Naive B cell (primary cell): ENCODE results near the gene ANKHD1. TPM values are rescaled to one million over a fixed set of nuclear protein-coding genes. Genes with fewer than 3 reads are reported as not detected.

Experiments used
- ATAC-seq, 2 donors: fragments of 150-1000 bp; cut with Tn5 transposase; 2 replicates each; pipeline ENCODE4 v1.10.0; 2021; ENCODE audit warnings: low read depth in 2 of 2, mild to moderate bottlenecking in 2 of 2, moderate library complexity in 2 of 2
- DNase-seq: peaks from one replicate; pipeline ENCODE4 v3.0.0; 2022
- H3K27ac Mint-ChIP-seq, 6 donors: one replicate each; pipeline ENCODE4 v1.8.0; 2020 to 2022; ENCODE audit warnings: mild to moderate bottlenecking in 6 of 6, mixed read lengths in 6 of 6, moderate library complexity in 5 of 6, inconsistent platforms in 2 of 6
- H3K27me3 Mint-ChIP-seq, 3 donors: one replicate each; pipeline ENCODE4 v1.8.0; 2021 to 2022; ENCODE audit warnings: mixed read lengths in 3 of 3, mild to moderate bottlenecking in 1 of 3
- H3K36me3 Mint-ChIP-seq, 2 donors: one replicate each; pipeline ENCODE4 v1.8.0; 2020 to 2022; ENCODE audit warnings: mixed read lengths in 2 of 2, inconsistent platforms in 1 of 2, mild to moderate bottlenecking in 1 of 2
- H3K4me1 Mint-ChIP-seq, 3 donors: one replicate each; pipeline ENCODE4 v1.8.0; 2020 to 2022; ENCODE audit warnings: mixed read lengths in 3 of 3, inconsistent platforms in 1 of 3, mild to moderate bottlenecking in 1 of 3, moderate library complexity in 1 of 3
- H3K4me3 Mint-ChIP-seq, 8 donors: one replicate each; pipeline ENCODE4 v1.8.0; 2020 to 2022; ENCODE audit warnings: mild to moderate bottlenecking in 8 of 8, mixed read lengths in 8 of 8, moderate library complexity in 8 of 8, inconsistent platforms in 2 of 8
- H3K9me3 Mint-ChIP-seq, 7 donors: one replicate each; pipeline ENCODE4 v1.8.0; 2020 to 2022; ENCODE audit warnings: mixed read lengths in 7 of 7, mild to moderate bottlenecking in 5 of 7, inconsistent platforms in 2 of 7, moderate library complexity in 1 of 7
- polyA plus RNA-seq, 6 donors: library from polyadenylated mRNA; unstranded; fragments of 300-500 nt; fragmentation: Illumina TruSeq; gene quantifications; one replicate each; pipeline ENCODE4 v1.2.3, GENCODE V29; 2021; ENCODE audit warnings: low read depth in 6 of 6

ANKHD1 gene
- polyA plus RNA-seq, 6 donors from 2014 or later = 53.3 to 88.7 (median 62.5) TPM

DNA sequence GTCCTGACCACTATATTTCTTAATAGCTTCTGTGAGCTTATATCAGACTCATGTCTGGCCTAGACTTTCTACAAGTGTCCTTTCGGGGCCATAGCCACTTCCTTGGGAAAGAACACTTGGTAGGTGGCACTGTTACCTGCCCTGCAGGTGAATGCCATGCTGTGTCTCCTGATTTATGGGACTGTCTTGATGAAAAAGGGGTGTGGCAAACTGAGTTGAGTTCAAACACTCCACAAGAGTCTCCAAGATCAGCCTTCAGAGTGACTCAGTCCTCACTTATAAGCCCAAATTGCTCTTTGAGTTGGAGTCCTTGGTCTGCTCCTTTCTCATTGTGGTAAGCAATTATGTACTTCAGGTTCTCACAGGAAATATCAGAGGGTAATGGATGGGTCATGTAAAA, 9.9 kb upstream of the ANKHD1 start:
- no peaks in the 10 kb centered on the region for H3K4me1 Mint-ChIP-seq
- H3K9me3 Mint-ChIP-seq = no peaks in the 10 kb centered on the region
- DNase-seq (no peak), ATAC-seq (no peak)
- H3K27ac Mint-ChIP-seq = no peak overlapping the region
- H3K4me3 Mint-ChIP-seq = no peak overlapping the region
- H3K36me3 Mint-ChIP-seq = no peaks in the 10 kb centered on the region
- H3K27me3 Mint-ChIP-seq = no peaks in the 10 kb centered on the region

GRCh38 chr5:140393738-140394137, 7.9 kb upstream of the ANKHD1 start:
- Mint-ChIP-seq H3K27ac (peak overlapping the region in 1 of 6 donors; percentile 60), H3K4me3 (no peak overlapping the region), H3K36me3 (no peaks in the 10 kb centered on the region), H3K9me3 (no peaks in the 10 kb centered on the region), H3K27me3 (no peaks in the 10 kb centered on the region), H3K4me1 (no peaks in the 10 kb centered on the region)
- DNase-seq = no peak
- ATAC-seq = no peak

- H3K4me3 Mint-ChIP-seq = peak overlapping the region in 1 of 8 donors; percentile 38
- H3K4me1 Mint-ChIP-seq = peaks cover 10 to 18% (median 17%) of the 10 kb centered on the region in 3 donors
These were observed 3.2 kb upstream of the ANKHD1 start for GRCh38 chr5:140398379-140398811.

DNA sequence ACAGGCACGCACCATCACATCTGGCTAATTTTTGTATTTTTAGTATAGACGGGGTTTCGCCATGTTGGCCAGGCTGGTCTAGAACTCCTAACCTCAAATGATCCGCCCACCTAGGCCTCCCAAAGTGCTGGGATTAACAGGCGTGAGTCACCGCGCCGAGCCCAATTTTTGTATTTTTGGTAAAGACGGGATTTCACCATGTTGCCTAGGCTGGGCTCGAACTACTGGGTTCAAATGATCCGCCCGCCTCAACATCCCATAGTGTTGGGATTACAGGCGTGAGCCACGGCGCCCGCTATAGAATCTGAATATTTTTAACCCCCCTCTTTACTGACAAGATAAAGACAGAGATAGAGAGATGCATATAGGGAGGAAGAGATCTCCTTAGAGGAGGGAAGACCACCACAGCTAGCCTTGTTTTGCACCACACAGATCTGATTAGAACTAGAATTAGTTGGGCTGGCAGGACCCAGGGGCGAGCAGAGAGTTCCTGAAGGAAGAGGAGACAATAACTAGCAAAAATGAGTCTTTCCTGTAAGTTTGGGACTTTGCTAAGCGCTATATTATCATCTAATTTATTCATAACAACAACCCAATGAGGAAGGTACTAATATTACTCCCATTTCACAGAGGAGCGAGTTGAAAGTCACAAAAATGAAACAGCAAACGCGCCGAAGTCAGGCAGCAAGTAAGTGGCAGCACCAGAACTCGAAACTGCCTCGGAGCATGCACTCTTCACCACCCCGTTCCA, 1.5 kb upstream of the ANKHD1 start:
- DNase-seq = no peak
- peak overlapping the region in 3 of 6 donors; percentile 88 to 93 (median 89) for H3K27ac Mint-ChIP-seq

More at GRCh38 chr5:140398379-140398811, 3.2 kb upstream of the ANKHD1 start:
- DNase-seq (no peak), ATAC-seq (no peak)
- H3K9me3 Mint-ChIP-seq = no peaks in the 10 kb centered on the region
- H3K27me3 Mint-ChIP-seq = no peaks in the 10 kb centered on the region
- no peaks in the 10 kb centered on the region for H3K36me3 Mint-ChIP-seq
- no peak overlapping the region for H3K27ac Mint-ChIP-seq

DNA sequence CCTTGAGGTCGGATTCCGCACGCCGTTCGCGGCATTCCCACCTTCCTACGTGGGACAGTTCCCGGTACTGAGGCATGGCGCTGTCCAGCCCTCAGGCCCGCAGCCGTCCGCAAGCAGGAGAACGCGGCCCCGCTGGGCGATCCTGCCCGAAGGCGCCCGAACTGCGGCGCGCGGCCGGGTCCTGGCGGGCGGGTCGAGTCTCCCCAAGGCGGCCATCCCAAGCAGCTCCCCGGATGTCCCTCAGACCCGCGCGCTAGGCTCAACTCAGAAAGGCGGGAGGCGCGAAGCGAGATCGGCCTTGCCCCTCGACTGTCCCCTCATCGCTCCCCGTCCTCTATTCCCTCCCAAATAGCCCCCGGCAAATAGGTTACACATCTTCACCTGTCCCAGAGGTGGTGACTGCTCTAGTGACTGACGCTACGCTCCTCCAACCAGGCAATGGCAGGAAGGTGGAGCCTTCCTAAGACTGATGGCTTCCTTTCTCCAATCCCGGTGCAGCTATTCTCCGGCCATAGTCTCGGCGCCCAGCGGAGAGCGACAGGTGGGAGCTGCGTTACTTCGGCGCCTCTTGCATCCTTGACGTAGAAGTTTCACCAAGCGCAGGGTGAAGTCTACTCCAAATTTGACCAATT, 787 bp upstream of the ANKHD1 start:
- no peaks in the 10 kb centered on the region for H3K9me3 Mint-ChIP-seq
- no peak overlapping the region for H3K4me3 Mint-ChIP-seq
- H3K27ac Mint-ChIP-seq = peak overlapping the region in 1 of 6 donors; percentile 93
- no peaks in the 10 kb centered on the region for H3K36me3 Mint-ChIP-seq
- peak; percentile 90 for DNase-seq
- ATAC-seq = peak; percentile 60 to 62
- H3K4me1 Mint-ChIP-seq = peaks cover 18 to 37% (median 34%) of the 10 kb centered on the region in 3 donors
- no peaks in the 10 kb centered on the region for H3K27me3 Mint-ChIP-seq

More for the DNA sequence above, 1.5 kb upstream of the ANKHD1 start:
- Mint-ChIP-seq H3K4me1 (peaks cover 18 to 35% (median 32%) of the 10 kb centered on the region in 3 donors), H3K9me3 (no peaks in the 10 kb centered on the region), H3K27me3 (no peaks in the 10 kb centered on the region), H3K36me3 (no peaks in the 10 kb centered on the region), H3K4me3 (peak overlapping the region in 1 of 8 donors; percentile 77)
- no peak for ATAC-seq

DNA sequence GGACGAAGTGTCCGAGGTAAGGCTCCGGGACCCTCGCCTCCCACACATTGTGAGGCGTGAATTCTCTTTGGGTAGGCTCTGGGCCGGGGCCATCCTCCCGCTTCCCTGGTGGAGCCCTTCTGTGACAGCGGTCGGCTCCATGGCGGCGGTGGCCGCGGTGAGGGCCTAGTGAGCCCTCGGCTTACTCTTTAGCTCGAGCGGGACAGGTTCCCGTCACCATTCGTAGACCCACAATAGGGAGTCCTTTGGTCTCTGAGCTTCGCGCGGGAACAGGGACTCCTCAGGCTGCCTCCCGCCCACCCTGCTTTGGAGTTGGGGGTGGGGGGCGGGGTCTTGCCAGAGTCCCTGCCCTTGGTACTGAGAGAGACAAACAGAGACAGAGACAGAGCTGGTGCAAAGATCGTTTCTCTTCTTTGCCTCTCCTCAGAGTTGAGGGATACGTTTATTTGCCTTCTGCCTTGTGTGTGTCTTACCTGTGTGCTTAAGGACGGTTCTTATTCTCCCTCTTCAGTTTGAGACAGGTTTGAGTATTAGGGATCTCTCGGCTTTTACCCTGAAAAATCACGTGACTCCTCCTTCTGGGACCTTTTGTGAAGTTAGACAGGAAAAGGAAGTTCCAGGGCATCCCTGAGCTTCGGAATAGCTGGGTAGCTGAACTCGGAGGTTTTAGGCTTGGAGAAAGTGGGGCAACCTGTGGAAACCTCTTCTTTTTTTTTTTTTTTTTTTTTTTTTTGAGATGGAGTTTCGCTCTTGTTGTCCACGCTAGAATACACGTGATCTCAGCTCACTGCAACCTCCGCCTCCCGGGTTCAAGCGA, 833 bp downstream of the ANKHD1 start:
- H3K36me3 Mint-ChIP-seq = no peaks in the 10 kb centered on the region
- no peaks in the 10 kb centered on the region for H3K9me3 Mint-ChIP-seq
- H3K4me1 Mint-ChIP-seq = peaks cover 23 to 42% (median 34%) of the 10 kb centered on the region in 3 donors
- H3K27me3 Mint-ChIP-seq = no peaks in the 10 kb centered on the region
- no peak for ATAC-seq
- H3K27ac Mint-ChIP-seq = peak overlapping the region in 2 of 6 donors; percentile 56 to 93
- peak; percentile 41 for DNase-seq
- no peak overlapping the region for H3K4me3 Mint-ChIP-seq

GRCh38 chr5:140403613-140404012, 2.0 kb downstream of the ANKHD1 start:
- Mint-ChIP-seq H3K27me3 (no peaks in the 10 kb centered on the region), H3K4me1 (peaks cover 23 to 48% (median 38%) of the 10 kb centered on the region in 3 donors), H3K36me3 (no peaks in the 10 kb centered on the region), H3K9me3 (no peaks in the 10 kb centered on the region), H3K4me3 (peak overlapping the region in 1 of 8 donors; percentile 36), H3K27ac (peak overlapping the region in 2 of 6 donors; percentile 15 to 69)
- no peak for ATAC-seq
- no peak for DNase-seq

DNA sequence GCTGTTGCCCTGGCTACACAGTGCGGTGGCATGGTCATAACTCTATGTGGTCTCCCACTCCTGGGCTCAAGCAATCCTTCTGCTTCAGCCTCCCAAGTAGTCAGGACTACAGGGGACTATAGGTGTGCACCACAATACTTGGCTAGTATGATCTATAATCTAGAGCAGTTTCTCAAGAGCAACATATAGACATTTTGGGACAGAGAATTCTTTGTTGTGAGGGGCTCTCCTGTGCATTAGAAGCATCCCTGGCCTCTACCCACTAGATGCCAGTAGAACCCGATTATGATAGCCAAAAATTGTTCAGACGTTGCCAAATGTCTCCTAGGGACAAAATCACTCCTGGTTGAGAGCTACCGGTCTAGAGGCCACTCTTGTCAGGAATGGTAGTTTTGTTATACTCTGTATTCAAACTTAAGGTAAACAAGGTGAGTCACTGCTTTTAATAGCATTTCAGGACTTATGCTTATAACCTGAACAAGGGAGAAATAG, 7.2 kb downstream of the ANKHD1 start:
- Mint-ChIP-seq H3K4me1 (peaks cover 23 to 49% (median 33%) of the 10 kb centered on the region in 3 donors), H3K27me3 (no peaks in the 10 kb centered on the region), H3K36me3 (no peaks in the 10 kb centered on the region), H3K4me3 (peak overlapping the region in 1 of 8 donors; percentile 42), H3K27ac (no peak overlapping the region), H3K9me3 (no peaks in the 10 kb centered on the region)
- ATAC-seq = no peak
- no peak for DNase-seq

DNA sequence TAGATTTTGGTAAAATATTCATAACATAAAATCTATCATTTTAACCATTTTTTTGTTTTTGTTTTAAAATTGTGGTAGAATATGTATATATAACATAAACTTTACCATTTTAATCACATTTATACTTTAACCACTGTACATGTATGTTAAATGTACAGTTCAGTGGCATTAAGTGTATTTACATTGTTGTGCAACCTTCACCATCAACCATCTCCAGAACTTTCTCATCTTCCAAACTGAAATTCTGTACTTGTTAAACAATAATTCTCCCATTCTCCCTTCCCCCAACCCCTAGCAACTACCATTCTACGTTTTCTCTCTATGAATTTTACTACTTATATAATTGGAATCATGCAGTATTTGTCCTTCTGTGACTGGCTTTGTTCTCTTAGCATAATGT, 11.6 kb downstream of the ANKHD1 start:
- H3K4me3 Mint-ChIP-seq = peak overlapping the region in 1 of 8 donors; percentile 56
- peaks cover 0 to 5% of the 10 kb centered on the region in 2 donors for H3K36me3 Mint-ChIP-seq
- no peaks in the 10 kb centered on the region for H3K27me3 Mint-ChIP-seq
- H3K4me1 Mint-ChIP-seq = peaks cover 11 to 40% (median 20%) of the 10 kb centered on the region in 3 donors
- peak overlapping the region in 3 of 6 donors; percentile 2 to 57 (median 50) for H3K27ac Mint-ChIP-seq
- ATAC-seq (no peak), DNase-seq (no peak)
- H3K9me3 Mint-ChIP-seq = no peaks in the 10 kb centered on the region

DNA sequence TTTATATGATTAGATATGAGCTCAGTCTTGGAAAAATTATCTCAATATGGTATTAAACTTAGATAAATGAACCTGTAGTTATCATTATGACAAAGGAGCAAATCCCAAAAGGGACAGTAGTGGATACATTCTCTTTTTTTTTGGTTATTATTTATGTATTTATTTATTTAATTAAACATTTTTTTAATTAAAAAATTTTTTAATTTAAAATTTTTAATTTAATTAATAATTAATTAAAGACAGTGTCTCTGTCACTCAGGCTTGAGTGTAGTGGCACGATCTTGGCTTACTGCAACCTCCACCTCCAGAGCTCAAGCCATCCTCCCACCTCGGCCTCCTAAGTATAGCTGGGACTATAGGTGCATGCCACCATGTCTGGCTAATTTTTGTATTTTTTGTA, 15.6 kb downstream of the ANKHD1 start:
- H3K9me3 Mint-ChIP-seq = no peaks in the 10 kb centered on the region
- no peaks in the 10 kb centered on the region for H3K27me3 Mint-ChIP-seq
- H3K27ac Mint-ChIP-seq = no peak overlapping the region
- peaks cover 32 to 58% (median 45%) of the 10 kb centered on the region in 3 donors for H3K4me1 Mint-ChIP-seq
- peaks cover 0 to 9% of the 10 kb centered on the region in 2 donors for H3K36me3 Mint-ChIP-seq
- ATAC-seq (no peak), DNase-seq (no peak)
- no peak overlapping the region for H3K4me3 Mint-ChIP-seq

GRCh38 chr5:140418862-140419520, 17.4 kb downstream of the ANKHD1 start:
- no peak for DNase-seq
- Mint-ChIP-seq H3K4me3 (peak overlapping the region in 2 of 8 donors; percentile 9 to 52), H3K27ac (peak overlapping the region in 3 of 6 donors; percentile 43 to 62 (median 54)), H3K9me3 (no peaks in the 10 kb centered on the region), H3K27me3 (no peaks in the 10 kb centered on the region), H3K36me3 (peaks cover 0 to 9% of the 10 kb centered on the region in 2 donors), H3K4me1 (peaks cover 36 to 65% (median 44%) of the 10 kb centered on the region in 3 donors)
- no peak for ATAC-seq

DNA sequence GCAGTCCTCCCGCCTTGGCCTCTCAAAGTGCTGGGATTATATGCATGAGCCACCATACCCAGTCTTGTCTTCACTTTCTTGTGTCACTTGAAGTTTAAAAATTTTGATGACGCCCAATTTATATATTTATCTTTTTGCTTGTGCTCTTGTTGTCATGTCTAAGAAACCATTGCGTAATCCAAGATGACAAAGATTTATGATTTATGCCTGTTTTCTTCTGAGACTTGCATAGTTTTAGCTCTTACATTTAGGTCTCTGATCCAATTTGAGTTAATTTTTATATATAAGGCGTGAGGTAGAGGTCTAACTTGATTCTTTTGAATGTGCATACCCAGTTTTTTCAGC, 18.6 kb downstream of the ANKHD1 start:
- Mint-ChIP-seq H3K27me3 (no peaks in the 10 kb centered on the region), H3K4me1 (peaks cover 36 to 72% (median 46%) of the 10 kb centered on the region in 3 donors), H3K27ac (peak overlapping the region in 1 of 6 donors; percentile 13), H3K36me3 (peaks cover 0 to 9% of the 10 kb centered on the region in 2 donors), H3K4me3 (peak overlapping the region in 1 of 8 donors; percentile 9), H3K9me3 (no peaks in the 10 kb centered on the region)
- DNase-seq (no peak), ATAC-seq (no peak)
